ENCODE data around the gene OR5K1.

OR5K1 gene

GRCh38 chr3:98513736-98514135, 50.7 kb downstream of the OR5K1 start:
- DNase-seq (ENCODE audit: low spot score): no peak
- FAIRE-seq: no peak

- DNase-seq (ENCODE audit: low spot score) (no peak), FAIRE-seq (no peak)
Observed at GRCh38 chr3:98514948-98515347, 51.9 kb downstream of the OR5K1 start.

GRCh38 chr3:98518816-98519215, 55.8 kb downstream of the OR5K1 start:
- FAIRE-seq (no peak), DNase-seq (ENCODE audit: low spot score) (no peak)

- DNase-seq (ENCODE audit: low spot score): no peak
- no peak for FAIRE-seq
Observed at GRCh38 chr3:98519351-98519750, 56.4 kb downstream of the OR5K1 start.

- FAIRE-seq: peak; percentile 42
- peak; percentile 58 for DNase-seq (ENCODE audit: low spot score)
Observed at GRCh38 chr3:98521897-98522543, 59.0 kb downstream of the OR5K1 start.
